Prostate gland (tissue), 2 donors: ENCODE measurements around the gene MRLN.

Source experiments
- POLR2A ChIP-seq: fragments of 450-650 bp; IDR thresholded peaks from one replicate; pipeline ENCODE4 v1.6.1; 2016; ENCODE audit warnings: antibody characterized with exemption, mild to moderate bottlenecking
- TF ChIP-seq, protein P1 (sequence below), 4 experiments: fragments of 200-600 bp in 2 of 4; fragments of 450-650 bp in 2 of 4; sonication (generic) in 2 of 4; IDR thresholded peaks; 1 replicate in 3 of 4; 2 replicates in 1 of 4; pipeline ENCODE4 v1.5.1; 2016 to 2019; ENCODE audit warnings: antibody characterized with exemption in 4 of 4, mild to moderate bottlenecking in 2 of 4, moderate library complexity in 2 of 4

DNA sequence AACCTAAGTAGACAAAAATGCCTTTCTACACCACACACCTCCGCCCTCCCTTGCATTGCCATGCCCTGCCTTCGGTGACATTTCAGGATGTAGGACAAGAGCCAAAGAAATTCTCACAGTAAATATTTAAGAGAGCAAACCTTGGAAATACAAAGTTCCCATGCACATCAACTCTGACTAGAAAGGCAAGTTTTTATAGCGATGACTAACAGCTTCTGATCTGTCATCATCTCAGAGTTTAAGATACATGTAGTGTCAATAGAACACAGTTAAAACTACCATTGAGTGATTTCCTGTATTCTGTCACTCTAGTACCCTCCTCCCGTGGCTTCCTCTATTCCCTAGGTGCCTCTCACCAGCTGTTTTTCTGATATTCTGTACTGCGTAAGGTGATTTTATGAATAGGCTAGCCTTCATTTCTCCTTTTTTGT lies 64.3 kb downstream of the MRLN start:
- TF ChIP-seq, protein P1, sequence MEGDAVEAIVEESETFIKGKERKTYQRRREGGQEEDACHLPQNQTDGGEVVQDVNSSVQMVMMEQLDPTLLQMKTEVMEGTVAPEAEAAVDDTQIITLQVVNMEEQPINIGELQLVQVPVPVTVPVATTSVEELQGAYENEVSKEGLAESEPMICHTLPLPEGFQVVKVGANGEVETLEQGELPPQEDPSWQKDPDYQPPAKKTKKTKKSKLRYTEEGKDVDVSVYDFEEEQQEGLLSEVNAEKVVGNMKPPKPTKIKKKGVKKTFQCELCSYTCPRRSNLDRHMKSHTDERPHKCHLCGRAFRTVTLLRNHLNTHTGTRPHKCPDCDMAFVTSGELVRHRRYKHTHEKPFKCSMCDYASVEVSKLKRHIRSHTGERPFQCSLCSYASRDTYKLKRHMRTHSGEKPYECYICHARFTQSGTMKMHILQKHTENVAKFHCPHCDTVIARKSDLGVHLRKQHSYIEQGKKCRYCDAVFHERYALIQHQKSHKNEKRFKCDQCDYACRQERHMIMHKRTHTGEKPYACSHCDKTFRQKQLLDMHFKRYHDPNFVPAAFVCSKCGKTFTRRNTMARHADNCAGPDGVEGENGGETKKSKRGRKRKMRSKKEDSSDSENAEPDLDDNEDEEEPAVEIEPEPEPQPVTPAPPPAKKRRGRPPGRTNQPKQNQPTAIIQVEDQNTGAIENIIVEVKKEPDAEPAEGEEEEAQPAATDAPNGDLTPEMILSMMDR (IDR thresholded peaks at IDR 0.05): no peak
- TF ChIP-seq POLR2A: no peak
